ENCODE measurements around the gene L3MBTL3.

GRCh38 chr6:130046671-130047070 lies 28.3 kb downstream of the L3MBTL3 start:
- TF ChIP-seq CREB1 (CRISPR knock-in tag; IDR thresholded peaks at IDR 0.05) (no peak), JUN (CRISPR knock-in tag; IDR thresholded peaks at IDR 0.05) (no peak), ZNF121 (CRISPR knock-in tag; IDR thresholded peaks at IDR 0.05) (no peak), ZNF232 (CRISPR knock-in tag; IDR thresholded peaks at IDR 0.05) (no peak), CTCF (IDR thresholded peaks at IDR 0.05) (no peak), ZBTB21 (CRISPR knock-in tag; IDR thresholded peaks at IDR 0.05; ENCODE audit: borderline replicate concordance) (no peak), RORB (CRISPR knock-in tag; IDR thresholded peaks at IDR 0.05) (no peak), ZBTB43 (CRISPR knock-in tag; IDR thresholded peaks at IDR 0.05) (no peak), STAT6 (CRISPR knock-in tag; conservative IDR thresholded peaks at IDR 0.05; ENCODE audit: low read depth) (no peak), SP1 (CRISPR knock-in tag; conservative IDR thresholded peaks at IDR 0.05) (no peak), MAX (CRISPR knock-in tag; IDR thresholded peaks at IDR 0.05) (no peak), IRF2 (CRISPR knock-in tag; IDR thresholded peaks at IDR 0.05; ENCODE audit: borderline replicate concordance, low read depth) (no peak)
